SK-N-SH (cell line): ENCODE data around the gene IPO4. TPM values are rescaled to one million over a fixed set of nuclear protein-coding genes. Genes with fewer than 3 reads are reported as not detected.

ENCODE experiments used
- CTCF ChIA-PET: fragments of 300-600, 350-600 bp; formaldehyde crosslinking; extraction: SDS; loops from one replicate; lab custom pipeline; 2021; lab: Yijun Ruan, JAX
- POLR2A ChIA-PET: fragments of 350-600 bp; sonication (Branson Sonifier 250); formaldehyde crosslinking; extraction: SDS; loops from one replicate; lab custom pipeline; 2020; ENCODE audit warnings: antibody characterized with exemption, inconsistent platforms; lab: Yijun Ruan, JAX
- DNase-seq: peaks from one replicate; pipeline ENCODE4 v3.0.0; 2012
- H2AFZ ChIP-seq: fragments of 200-600 bp; sonication (generic); 2 replicates; pipeline ENCODE4 v1.8.1; 2016; ENCODE audit warnings: antibody characterized with exemption, mild to moderate bottlenecking, low read depth
- H3F3A ChIP-seq: fragments of 200-600 bp; sonication (generic); replicated peaks from 2 replicates; pipeline ENCODE3; 2016; ENCODE audit warnings: antibody characterized with exemption, mild to moderate bottlenecking; ENCODE audit not compliant: insufficient read depth
- H3K27ac ChIP-seq, 2 experiments: fragments of 200-500 bp in 1 of 2; fragments of 200-600 bp in 1 of 2; sonication (Bioruptor generic) in 1 of 2; sonication (generic), shearing (Covaris generic) in 1 of 2; 2 replicates each; pipeline versions ENCODE4 v1.5.1 to v1.6.1; 2014 to 2016; ENCODE audit warnings: low read depth in 2 of 2, inconsistent platforms in 1 of 2, low read length in 1 of 2, mild to moderate bottlenecking in 1 of 2, mixed read lengths in 1 of 2
- H3K27me3 ChIP-seq: fragments of 200-600 bp; sonication (generic), shearing (Covaris generic); 2 replicates; pipeline ENCODE4 v1.6.1; 2016; ENCODE audit warnings: mixed run types; ENCODE audit not compliant: insufficient read depth
- H3K36me3 ChIP-seq, 2 experiments: fragments of 200-500 bp in 1 of 2; fragments of 200-600 bp in 1 of 2; sonication (Bioruptor generic) in 1 of 2; sonication (generic) in 1 of 2; replicated peaks in 1 of 2; 2 replicates each; pipeline versions ENCODE3 to v1.5.1; 2014 to 2016; ENCODE audit warnings: low read length in 1 of 2, mild to moderate bottlenecking in 1 of 2; ENCODE audit not compliant: insufficient read depth in 2 of 2, control insufficient read depth in 1 of 2
- H3K4me1 ChIP-seq, 2 experiments: fragments of 200-500 bp in 1 of 2; fragments of 200-600 bp in 1 of 2; sonication (Bioruptor generic) in 1 of 2; sonication (generic), shearing (Covaris generic) in 1 of 2; 2 replicates each; pipeline versions ENCODE4 v1.5.1 to v1.6.1; 2014 to 2016; ENCODE audit warnings: low read depth in 1 of 2, low read length in 1 of 2, mixed run types in 1 of 2; ENCODE audit not compliant: insufficient read depth in 2 of 2, control insufficient read depth in 1 of 2
- H3K4me2 ChIP-seq: fragments of 200-600 bp; sonication (generic), shearing (Covaris generic); 2 replicates; pipeline ENCODE4 v1.6.1; 2017; ENCODE audit warnings: mixed run types
- H3K4me3 ChIP-seq, 2 experiments: fragments of 200-500 bp in 1 of 2; fragments of 200-600 bp in 1 of 2; sonication (Bioruptor generic) in 1 of 2; sonication (generic), shearing (Covaris generic) in 1 of 2; 2 replicates each; pipeline versions ENCODE4 v1.5.1 to v1.8.1; 2014 to 2016; ENCODE audit warnings: low read depth in 2 of 2, inconsistent platforms in 1 of 2, low read length in 1 of 2, mild to moderate bottlenecking in 1 of 2, mixed read lengths in 1 of 2, moderate library complexity in 1 of 2
- H3K79me2 ChIP-seq: fragments of 200-600 bp; sonication (generic); 2 replicates; pipeline ENCODE4 v1.8.1; 2017; ENCODE audit warnings: mild to moderate bottlenecking; ENCODE audit not compliant: insufficient read depth
- H3K9ac ChIP-seq: fragments of 200-600 bp; sonication (generic); 2 replicates; pipeline ENCODE4 v1.6.1; 2017; ENCODE audit warnings: mixed run types
- H3K9me2 ChIP-seq: fragments of 200-600 bp; sonication (generic); 2 replicates; pipeline ENCODE4 v1.6.1; 2017; ENCODE audit warnings: mixed run types
- H3K9me3 ChIP-seq: fragments of 200-600 bp; sonication (generic); 2 replicates; pipeline ENCODE4 v1.6.1; 2017; ENCODE audit warnings: mixed run types, mild to moderate bottlenecking, moderate library complexity
- H4K20me1 ChIP-seq: fragments of 200-600 bp; sonication (generic); 2 replicates; pipeline ENCODE4 v1.6.1; 2017; ENCODE audit warnings: mild to moderate bottlenecking, mixed run types; ENCODE audit not compliant: insufficient read depth
- EP300 ChIP-seq, 2 experiments: IDR thresholded peaks; 2 replicates each; pipeline versions ENCODE4 v1.4.0 to v1.6.1; 2012; ENCODE audit warnings: borderline replicate concordance in 1 of 2, low read depth in 1 of 2, low read length in 1 of 2
- EZH2phosphoT487 ChIP-seq: fragments of 200-600 bp; sonication (generic); IDR thresholded peaks from 2 replicates; pipeline ENCODE4 v1.6.1; 2017; ENCODE audit warnings: low read depth, mixed run types, mild to moderate bottlenecking, antibody characterized with exemption, moderate library complexity, borderline replicate concordance
- FOSL2 ChIP-seq: IDR thresholded peaks from 2 replicates; pipeline ENCODE4 v1.4.0; 2012; ENCODE audit warnings: low read depth, mild to moderate bottlenecking, moderate library complexity, borderline replicate concordance
- FOXM1 ChIP-seq: IDR thresholded peaks from 2 replicates; pipeline ENCODE4 v1.4.0; 2012; ENCODE audit warnings: low read depth, mild to moderate bottlenecking
- GABPA ChIP-seq: IDR thresholded peaks from 2 replicates; pipeline ENCODE4 v1.4.0; 2012; ENCODE audit warnings: low read depth, mild to moderate bottlenecking
- IRF3 ChIP-seq: fragments of 150-350 bp; IDR thresholded peaks from 2 replicates; pipeline ENCODE4 v1.6.1; 2016; ENCODE audit warnings: mild to moderate bottlenecking, low read depth, low read length
- MEF2A ChIP-seq: IDR thresholded peaks from 2 replicates; pipeline ENCODE4 v1.4.0; 2012; ENCODE audit warnings: low read depth, borderline replicate concordance
- NRF1 ChIP-seq: IDR thresholded peaks from 2 replicates; pipeline ENCODE4 v1.6.1; 2012; ENCODE audit warnings: low read depth, mild to moderate bottlenecking, low read length
- RAD21 ChIP-seq: IDR thresholded peaks from 2 replicates; pipeline ENCODE4 v1.6.1; 2012; ENCODE audit warnings: mild to moderate bottlenecking, low read length
- RXRA ChIP-seq: IDR thresholded peaks from 2 replicates; pipeline ENCODE4 v1.4.0; 2012; ENCODE audit warnings: low read depth, mild to moderate bottlenecking, borderline replicate concordance
- SIN3A ChIP-seq: IDR thresholded peaks from 2 replicates; pipeline ENCODE4 v1.6.1; 2012; ENCODE audit warnings: low read depth, mild to moderate bottlenecking, low read length, moderate library complexity, borderline replicate concordance
- SMC3 ChIP-seq: IDR thresholded peaks from 2 replicates; pipeline ENCODE4 v1.6.1; 2012; ENCODE audit warnings: low read depth, low read length, improper control_type of control experiment
- TEAD4 ChIP-seq: IDR thresholded peaks from 2 replicates; pipeline ENCODE4 v1.4.0; 2012; ENCODE audit warnings: mild to moderate bottlenecking, borderline replicate concordance; ENCODE audit not compliant: insufficient read depth
- USF1 ChIP-seq: IDR thresholded peaks from 2 replicates; pipeline ENCODE4 v1.4.0; 2012; ENCODE audit warnings: low read depth, borderline replicate concordance
- WGBS: methylation state at CpG from one replicate; pipeline ENCODE4 v1.1.6; 2017; ENCODE audit warnings: low lambda C conversion rate; 5-methylcytosine and 5-hydroxymethylcytosine counted together
- polyA plus RNA-seq, 3 experiments: library from polyadenylated mRNA; depleted of rRNA; stranded (reverse); fragments of >200 nt; gene quantifications; 2 replicates each; pipeline ENCODE4 v1.2.3, GENCODE V29; 2012

IPO4 gene
- polyA plus RNA-seq, 1 of the 3 experiments (the other 2 are of a cell fraction) = 61.3 TPM

- TF ChIP-seq USF1 (no peak), NRF1 (no peak), EP300 (IDR thresholded peaks at IDR 0.05; ENCODE audit: borderline replicate concordance in 1 of 2, low read depth in 1 of 2, low read length in 1 of 2) (no peak), RXRA (no peak), RAD21 (no peak), MEF2A (no peak), GABPA (no peak), EZH2phosphoT487 (no peak), SMC3 (no peak), FOXM1 (no peak), SIN3A (no peak), FOSL2 (no peak), TEAD4 (no peak)
Observed at GRCh38 chr14:24185741-24186140, 2.9 kb downstream of the IPO4 start (continued).

- Histone ChIP-seq H3K4me2 (no peak overlapping the region), H3K9me2 (no peaks in the 10 kb centered on the region), H3K36me3 (peaks cover 21 to 79% of the 10 kb centered on the region in 2 experiments), H2AFZ (no peak overlapping the region), H3K79me2 (peaks cover 19% of the 10 kb centered on the region), H3F3A (peaks cover 22% of the 10 kb centered on the region), H3K4me1 (peaks cover 9 to 21% of the 10 kb centered on the region in 2 experiments), H3K4me3 (no peak overlapping the region), H3K9me3 (no peaks in the 10 kb centered on the region), H3K27ac (no peak overlapping the region), H3K27me3 (no peaks in the 10 kb centered on the region), H4K20me1 (no peaks in the 10 kb centered on the region), H3K9ac (no peak overlapping the region)
- ChIA-PET POLR2A (interaction anchor here (1.4 to 1.7 kb wide), 2 partner anchors 11 to 13 kb away, joined by 4 read pairs; partner anchors contain the start of genes REC8 and TM9SF1), CTCF (interaction anchor here (0.7 to 3.8 kb wide), 4 partner anchors 12 to 76 kb away, joined by 3 to 16 read pairs (median 8); partner anchors contain the start of genes IRF9 and MDP1)
- TF ChIP-seq IRF3 = no peak
- DNase-seq = no peak
- 90% methylated on average over 7 of the region's 7 CpGs for WGBS
Observed at GRCh38 chr14:24185026-24185425, 3.6 kb downstream of the IPO4 start.
